Uterus (tissue), 4 donors: ENCODE measurements around the gene CAMTA1. TPM values are rescaled to one million over a fixed set of nuclear protein-coding genes. Genes with fewer than 3 reads are reported as not detected.
"Not testable (repeated sequence)": the region's sequence is repeated elsewhere in the genome, so short reads cannot be mapped to it uniquely, and the experiment has no call there.

Experiments used
- DNase-seq, 2 donors: peaks; one replicate each; pipeline ENCODE4 v3.0.0-alpha.2; 2019 to 2020
- H3K27ac ChIP-seq, 2 donors: fragments of 200-600 bp; sonication (generic); 1 replicate in 1 of 2; 2 replicates in 1 of 2; pipeline ENCODE4 v1.5.1; 2016 to 2018
- H3K27me3 ChIP-seq, 2 donors: fragments of 200-600 bp; sonication (generic); one replicate each; pipeline ENCODE4 v1.5.1; 2018 to 2019; ENCODE audit warnings: control low read depth in 1 of 2
- H3K36me3 ChIP-seq, 2 donors: fragments of 200-600 bp; sonication (generic); one replicate each; pipeline ENCODE4 v1.5.1; 2019; ENCODE audit warnings: control low read depth in 1 of 2
- H3K4me1 ChIP-seq, 2 donors: fragments of 200-600 bp; sonication (generic); one replicate each; pipeline ENCODE4 v1.5.1; 2018 to 2019; ENCODE audit warnings: control low read depth in 1 of 2
- H3K4me3 ChIP-seq, 2 donors: fragments of 200-600 bp; sonication (generic); 1 replicate in 1 of 2; 2 replicates in 1 of 2; pipeline ENCODE4 v1.5.1; 2018 to 2019; ENCODE audit warnings: mild to moderate bottlenecking in 1 of 2
- H3K9me3 ChIP-seq, 2 donors: fragments of 200-600 bp; sonication (generic); one replicate each; pipeline ENCODE4 v1.5.1; 2019; ENCODE audit warnings: control low read depth in 1 of 2
- POLR2A ChIP-seq, 2 donors: fragments of 450-650 bp; IDR thresholded peaks; one replicate each; pipeline ENCODE4 v1.6.1; 2016; ENCODE audit warnings: antibody characterized with exemption in 2 of 2, mild to moderate bottlenecking in 1 of 2, moderate library complexity in 1 of 2
- intact Hi-C: fragments of 100-400 bp; cut with DNase I; formaldehyde crosslinking; loops from one replicate; pipeline ENCODE4 v1.15.1; 2023; ENCODE audit warnings: low total_unique reads
- total RNA-seq, 4 donors: library from RNA; depleted of rRNA in 3 of 4; stranded (reverse); fragments of >200 nt in 3 of 4; gene quantifications; one replicate each; pipeline versions ENCODE4 v1.1.0 to v1.2.4, GENCODE V29; 2014 to 2023
- TF ChIP-seq, protein P1 (sequence below), 4 experiments: fragments of 200-600 bp in 2 of 4; fragments of 450-650 bp in 2 of 4; sonication (generic) in 2 of 4; IDR thresholded peaks; one replicate each; pipeline ENCODE4 v1.5.1; 2016 to 2019; ENCODE audit warnings: antibody characterized with exemption in 4 of 4, mild to moderate bottlenecking in 2 of 4, moderate library complexity in 1 of 4
- donor health status: DM: yes; HTN: yes; CAD: no.

The CAMTA1 gene
- total RNA-seq, 4 donors from 2014 or later: 29.7 to 427 (median 64.8) TPM

DNA sequence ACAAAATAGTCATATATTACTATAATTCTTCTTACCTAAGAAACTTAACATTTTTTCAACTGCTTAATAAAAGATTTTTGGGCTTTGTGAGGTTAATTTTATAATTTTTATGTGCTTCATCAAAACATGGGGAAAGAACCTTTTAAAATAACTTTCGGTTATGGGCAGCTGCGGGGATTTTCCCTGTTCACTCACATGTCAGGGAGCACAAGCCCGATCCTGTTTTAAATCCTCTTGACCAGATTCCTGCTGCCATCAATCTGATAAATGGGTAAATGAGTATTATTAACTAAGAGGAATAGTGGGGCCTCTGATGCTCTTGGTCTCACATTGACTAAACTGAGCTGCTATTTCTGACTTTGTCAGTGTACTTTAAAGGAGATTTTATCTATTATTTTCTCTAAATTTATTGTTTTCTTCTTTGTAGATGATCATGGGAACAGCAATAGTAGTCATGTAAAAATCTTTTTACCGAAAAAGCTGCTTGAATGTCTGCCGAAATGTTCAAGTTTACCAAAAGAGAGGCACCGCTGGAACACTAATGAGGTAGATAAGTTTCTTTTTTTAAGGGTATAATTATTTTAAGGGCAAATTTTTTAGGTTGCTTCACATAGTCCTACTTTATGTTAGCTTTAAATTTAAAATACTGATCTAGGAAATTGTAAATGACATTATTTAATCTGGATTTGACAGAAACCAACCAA lies 39.6 kb downstream of the CAMTA1 start:
- Histone ChIP-seq H3K4me1 (peaks cover 0 to 3% of the 10 kb centered on the region in 2 donors), H3K27ac (peak overlapping the region in 1 of 2 donors; percentile 25), H3K4me3 (no peak overlapping the region), H3K36me3 (no peaks in the 10 kb centered on the region), H3K27me3 (no peaks in the 10 kb centered on the region), H3K9me3 (no peaks in the 10 kb centered on the region)
- intact Hi-C loops: no loop called here
- DNase-seq: no peak
- no peak for TF ChIP-seq POLR2A (IDR thresholded peaks at IDR 0.05)
- TF ChIP-seq, protein P1, sequence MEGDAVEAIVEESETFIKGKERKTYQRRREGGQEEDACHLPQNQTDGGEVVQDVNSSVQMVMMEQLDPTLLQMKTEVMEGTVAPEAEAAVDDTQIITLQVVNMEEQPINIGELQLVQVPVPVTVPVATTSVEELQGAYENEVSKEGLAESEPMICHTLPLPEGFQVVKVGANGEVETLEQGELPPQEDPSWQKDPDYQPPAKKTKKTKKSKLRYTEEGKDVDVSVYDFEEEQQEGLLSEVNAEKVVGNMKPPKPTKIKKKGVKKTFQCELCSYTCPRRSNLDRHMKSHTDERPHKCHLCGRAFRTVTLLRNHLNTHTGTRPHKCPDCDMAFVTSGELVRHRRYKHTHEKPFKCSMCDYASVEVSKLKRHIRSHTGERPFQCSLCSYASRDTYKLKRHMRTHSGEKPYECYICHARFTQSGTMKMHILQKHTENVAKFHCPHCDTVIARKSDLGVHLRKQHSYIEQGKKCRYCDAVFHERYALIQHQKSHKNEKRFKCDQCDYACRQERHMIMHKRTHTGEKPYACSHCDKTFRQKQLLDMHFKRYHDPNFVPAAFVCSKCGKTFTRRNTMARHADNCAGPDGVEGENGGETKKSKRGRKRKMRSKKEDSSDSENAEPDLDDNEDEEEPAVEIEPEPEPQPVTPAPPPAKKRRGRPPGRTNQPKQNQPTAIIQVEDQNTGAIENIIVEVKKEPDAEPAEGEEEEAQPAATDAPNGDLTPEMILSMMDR (IDR thresholded peaks at IDR 0.05): no peak

DNA sequence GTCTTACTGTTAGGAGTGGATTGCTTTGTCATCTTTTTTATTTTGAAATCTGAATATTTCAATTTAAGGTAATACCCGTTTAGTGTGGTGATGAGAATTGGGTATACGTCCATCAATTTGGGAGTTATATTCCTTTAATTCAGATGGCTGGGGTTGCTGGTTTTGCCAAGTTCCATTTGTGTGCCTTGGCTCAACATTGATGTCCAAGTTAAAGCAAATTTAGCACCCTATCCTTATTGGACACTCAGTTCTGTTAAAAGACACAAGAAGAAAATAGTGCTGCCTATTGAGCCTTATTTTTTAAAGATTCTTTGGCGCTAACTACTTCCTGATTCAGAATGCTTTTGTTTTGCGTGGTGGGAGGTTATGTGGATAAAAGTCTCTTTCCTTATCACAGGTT lies 40.6 kb downstream of the CAMTA1 start:
- peaks cover 0 to 3% of the 10 kb centered on the region in 2 donors for H3K4me1 ChIP-seq
- H3K27me3 ChIP-seq: no peaks in the 10 kb centered on the region
- DNase-seq: no peak
- no peaks in the 10 kb centered on the region for H3K9me3 ChIP-seq
- TF ChIP-seq, protein P1 (IDR thresholded peaks at IDR 0.05): no peak
- TF ChIP-seq POLR2A (IDR thresholded peaks at IDR 0.05): no peak
- H3K4me3 ChIP-seq: no peak overlapping the region
- no peaks in the 10 kb centered on the region for H3K36me3 ChIP-seq
- intact Hi-C loops: no loop called here
- H3K27ac ChIP-seq: no peak overlapping the region

DNA sequence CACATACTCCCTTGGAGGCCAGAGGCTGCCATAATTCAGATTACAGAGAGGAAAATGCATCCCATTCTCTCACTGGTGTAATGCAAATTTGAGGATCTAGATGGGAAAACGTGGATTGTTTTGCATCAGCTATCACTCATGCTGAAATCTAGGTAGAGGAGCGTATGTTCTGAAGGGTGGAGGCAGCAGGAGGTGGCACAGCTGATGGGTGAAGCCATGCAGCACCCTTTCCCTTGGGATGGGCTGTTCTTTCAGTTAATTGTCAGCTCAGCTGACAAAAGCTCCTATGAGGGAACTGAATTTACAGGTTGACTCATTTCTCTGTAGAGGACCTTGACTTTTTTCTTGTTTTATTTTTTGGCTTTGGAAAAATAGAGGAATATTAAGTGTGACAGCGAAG lies 41.8 kb downstream of the CAMTA1 start:
- TF ChIP-seq POLR2A (IDR thresholded peaks at IDR 0.05): no peak
- TF ChIP-seq, protein P1 (IDR thresholded peaks at IDR 0.05): no peak
- H3K4me3 ChIP-seq: no peak overlapping the region
- H3K4me1 ChIP-seq: peaks cover 0 to 3% of the 10 kb centered on the region in 2 donors
- intact Hi-C loops: no loop called here
- H3K36me3 ChIP-seq: no peaks in the 10 kb centered on the region
- no peaks in the 10 kb centered on the region for H3K9me3 ChIP-seq
- H3K27ac ChIP-seq: no peak overlapping the region
- no peaks in the 10 kb centered on the region for H3K27me3 ChIP-seq
- DNase-seq: no peak

DNA sequence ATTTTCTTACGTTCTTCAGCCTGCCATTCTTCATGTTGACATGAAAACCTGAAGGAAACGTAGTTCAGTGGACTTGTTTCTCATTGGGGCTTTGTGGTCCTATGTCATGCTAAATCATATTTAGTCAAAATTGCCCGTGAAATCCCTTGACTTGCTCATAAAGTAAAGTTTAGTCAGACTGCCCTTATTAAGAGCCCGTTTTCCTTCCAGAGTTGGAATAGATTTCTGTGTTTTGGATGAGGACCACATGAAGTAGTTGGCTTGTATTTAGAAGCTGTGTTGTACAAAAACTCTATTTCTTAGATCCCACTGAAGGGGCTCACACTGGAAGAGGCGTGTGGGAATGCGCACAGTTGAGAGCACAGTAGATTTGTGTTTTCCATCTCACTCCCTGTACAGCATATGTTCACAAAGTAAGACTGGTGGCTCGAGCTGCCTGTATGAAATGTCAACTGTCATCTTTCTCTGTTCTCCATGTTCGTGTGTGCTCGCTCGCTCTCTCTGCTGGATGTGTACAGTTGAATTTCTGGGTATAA lies 42.4 kb downstream of the CAMTA1 start:
- Histone ChIP-seq H3K36me3 (no peaks in the 10 kb centered on the region), H3K4me3 (no peak overlapping the region), H3K27ac (no peak overlapping the region), H3K9me3 (no peaks in the 10 kb centered on the region), H3K4me1 (peaks cover 0 to 3% of the 10 kb centered on the region in 2 donors), H3K27me3 (no peaks in the 10 kb centered on the region)
- no peak for DNase-seq
- TF ChIP-seq, protein P1 (IDR thresholded peaks at IDR 0.05): no peak
- TF ChIP-seq POLR2A (IDR thresholded peaks at IDR 0.05): no peak
- intact Hi-C loops: no loop called here

DNA sequence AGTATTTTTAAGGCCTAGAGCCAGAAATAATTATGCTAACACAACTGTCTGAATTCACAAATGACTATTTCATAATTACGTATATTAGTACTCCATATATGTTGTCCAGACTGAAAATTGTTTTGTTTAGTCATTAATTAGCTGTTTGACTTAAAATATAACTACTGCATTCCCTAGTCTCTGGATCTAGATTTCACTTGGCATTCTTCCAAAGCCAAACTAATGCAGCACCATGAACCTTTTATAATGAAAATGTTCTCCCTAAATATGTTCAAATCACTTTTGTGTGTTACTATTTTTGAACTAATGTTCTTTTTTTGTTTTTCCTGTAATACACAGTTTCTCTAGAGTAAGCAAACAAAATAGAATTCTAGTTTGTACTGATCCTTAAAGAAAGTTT lies 46.1 kb downstream of the CAMTA1 start:
- Histone ChIP-seq H3K4me1 (no peaks in the 10 kb centered on the region), H3K9me3 (no peaks in the 10 kb centered on the region), H3K36me3 (no peaks in the 10 kb centered on the region), H3K27ac (no peak overlapping the region), H3K27me3 (no peaks in the 10 kb centered on the region), H3K4me3 (no peak overlapping the region)
- DNase-seq: no peak
- TF ChIP-seq POLR2A (IDR thresholded peaks at IDR 0.05): no peak
- TF ChIP-seq, protein P1 (IDR thresholded peaks at IDR 0.05): no peak
- intact Hi-C loops: no loop called here

DNA sequence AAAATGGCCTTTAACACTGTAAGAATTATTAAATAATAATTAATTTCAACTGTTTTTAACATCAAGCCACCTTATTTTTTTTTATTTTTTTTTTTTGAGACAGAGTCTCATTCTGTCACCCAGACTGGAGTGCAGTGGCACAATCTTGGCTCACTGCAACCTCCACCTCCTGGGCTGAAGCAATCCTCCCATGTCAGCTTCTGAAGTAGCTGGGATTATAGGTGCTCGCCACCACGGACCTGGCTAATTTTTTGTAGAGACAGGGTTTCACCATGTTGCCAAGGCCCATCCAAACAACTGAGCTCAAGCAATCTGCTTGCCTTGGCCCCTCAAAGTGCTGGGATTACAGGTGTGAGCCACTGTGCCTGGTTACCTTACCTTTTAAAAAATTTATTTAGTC lies 46.8 kb downstream of the CAMTA1 start:
- H3K4me1 ChIP-seq, H3K27ac ChIP-seq, H3K9me3 ChIP-seq, H3K27me3 ChIP-seq, intact Hi-C loops, H3K4me3 ChIP-seq, DNase-seq, H3K36me3 ChIP-seq: not testable (repeated sequence)
